OCI-M2 (cell line): ENCODE measurements around the gene NGEF.
"Not testable (repeated sequence)": the region's sequence is repeated elsewhere in the genome, so short reads cannot be mapped to it uniquely, and the experiment has no call there.

Experiments
- DNase-seq: peaks from one replicate; lab custom pipeline; 2025; ENCODE audit not compliant: unreplicated experiment; lab: John Stamatoyannopoulos, UW

Gene NGEF

GRCh38 chr2:232873909-232874641 is 139.0 kb downstream of the NGEF start:
- no peak for DNase-seq

GRCh38 chr2:232873292-232873908 is 139.7 kb downstream of the NGEF start:
- DNase-seq = no peak

GRCh38 chr2:232872826-232873225 is 140.2 kb downstream of the NGEF start:
- DNase-seq = no peak

GRCh38 chr2:232871835-232872736 is 141.0 kb downstream of the NGEF start:
- no peak for DNase-seq

- DNase-seq = no peak
Measured at GRCh38 chr2:232871418-232871834, 141.6 kb downstream of the NGEF start.

- no peak for DNase-seq
Measured at GRCh38 chr2:232870766-232871371, 142.2 kb downstream of the NGEF start.

GRCh38 chr2:232870018-232870765 is 142.9 kb downstream of the NGEF start, which contains the start of gene SNORC:
Gene SNORC, plus strand, starts transcription at chr2:232870264. Its CDS starts 78 bp downstream, at chr2:232870342.
- DNase-seq = no peak

- DNase-seq = no peak
Measured at GRCh38 chr2:232869138-232870017, 143.7 kb downstream of the NGEF start.

- no peak for DNase-seq
Measured at GRCh38 chr2:232866104-232866503, 147.0 kb downstream of the NGEF start.

GRCh38 chr2:232865165-232865564 is 147.9 kb downstream of the NGEF start:
- DNase-seq = no peak

- no peak for DNase-seq
Measured at GRCh38 chr2:232863996-232864395, 149.1 kb downstream of the NGEF start.

GRCh38 chr2:232861353-232861752 is 151.7 kb downstream of the NGEF start:
- no peak for DNase-seq

GRCh38 chr2:232860593-232861241 is 152.3 kb downstream of the NGEF start:
- DNase-seq = no peak

GRCh38 chr2:232859385-232859916 is 153.6 kb downstream of the NGEF start:
- DNase-seq = no peak

GRCh38 chr2:232857158-232857563 is 155.9 kb downstream of the NGEF start:
- no peak for DNase-seq

GRCh38 chr2:232854082-232854481 is 159.0 kb downstream of the NGEF start:
- no peak for DNase-seq

GRCh38 chr2:232852676-232853075 is 160.4 kb downstream of the NGEF start:
- DNase-seq = no peak

- not testable (repeated sequence) for DNase-seq
Measured at GRCh38 chr2:232852081-232852480, 161.0 kb downstream of the NGEF start.

- DNase-seq = no peak
Measured at GRCh38 chr2:232850039-232850438, 163.0 kb downstream of the NGEF start.
